GM18909 (cell line): ENCODE data around the gene ICOSLG.
"Not testable (repeated sequence)": the region's sequence is repeated elsewhere in the genome, so short reads cannot be mapped to it uniquely, and the experiment has no call there.

ENCODE experiments used
- ATAC-seq: cut with Tn5 transposase; IDR thresholded peaks from one replicate; pipeline ENCODE4 v1.9.1; 2021; ENCODE audit warnings: mild to moderate bottlenecking; ENCODE audit not compliant: unreplicated experiment, poor library complexity

Gene ICOSLG, protein sequence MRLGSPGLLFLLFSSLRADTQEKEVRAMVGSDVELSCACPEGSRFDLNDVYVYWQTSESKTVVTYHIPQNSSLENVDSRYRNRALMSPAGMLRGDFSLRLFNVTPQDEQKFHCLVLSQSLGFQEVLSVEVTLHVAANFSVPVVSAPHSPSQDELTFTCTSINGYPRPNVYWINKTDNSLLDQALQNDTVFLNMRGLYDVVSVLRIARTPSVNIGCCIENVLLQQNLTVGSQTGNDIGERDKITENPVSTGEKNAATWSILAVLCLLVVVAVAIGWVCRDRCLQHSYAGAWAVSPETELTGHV

DNA sequence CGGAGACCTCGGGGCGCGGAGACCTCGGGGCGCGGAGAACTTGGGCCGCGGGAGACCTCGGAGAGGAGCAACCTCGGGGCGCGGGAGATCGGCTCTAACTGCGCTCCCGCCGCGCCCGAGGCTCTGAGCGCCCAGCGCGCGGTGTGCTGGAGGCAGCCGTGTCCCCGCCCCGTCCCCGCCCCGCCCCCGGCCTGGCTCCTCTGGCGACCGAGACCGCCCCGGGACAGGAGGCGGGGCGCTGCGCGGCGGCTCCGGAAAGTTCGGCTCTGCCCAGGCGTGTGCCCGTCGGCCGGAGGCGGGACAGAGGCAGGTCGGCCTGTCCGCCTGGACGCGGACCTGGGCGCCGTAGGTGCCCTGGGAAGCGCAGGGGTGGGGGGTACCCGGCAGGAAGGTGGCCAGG, at the start of gene ICOSLG:
Gene ICOSLG (minus strand): TSS at position 102 of the 400 bp plus-strand sequence. CDS start 126 bp downstream, outside the sequence.
- ATAC-seq = peak; percentile 55

DNA sequence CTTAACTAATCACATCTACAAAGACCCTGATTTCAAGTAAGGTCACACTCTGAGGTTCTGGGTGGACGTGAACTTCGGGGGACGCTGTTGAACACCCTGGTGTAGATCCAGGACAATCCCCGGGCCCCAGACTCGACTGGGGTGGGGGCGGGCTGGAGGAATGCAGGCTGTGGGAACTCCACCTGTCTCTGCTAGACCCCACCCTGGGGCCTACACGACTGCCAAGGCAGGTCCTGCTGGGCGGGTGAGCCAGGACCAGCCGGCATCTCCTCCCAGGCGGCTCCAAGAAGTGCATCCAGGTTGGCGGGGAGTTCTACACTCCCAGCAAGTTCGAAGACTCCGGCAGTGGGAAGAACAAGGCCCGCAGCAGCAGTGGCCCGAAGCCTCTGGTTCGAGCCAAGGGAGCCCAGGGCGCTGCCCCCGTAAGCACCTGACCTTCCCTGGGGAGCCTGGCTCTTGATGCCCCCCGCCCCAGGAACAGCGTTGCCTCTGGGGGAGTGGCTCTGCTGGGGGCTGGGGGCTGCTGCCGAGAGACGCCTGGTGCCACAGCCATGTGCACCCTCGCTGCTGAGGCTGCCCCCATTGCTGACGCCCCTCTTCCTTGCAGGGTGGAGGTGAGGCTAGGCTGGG, 48.8 kb upstream of the ICOSLG start:
- ATAC-seq = no peak

DNA sequence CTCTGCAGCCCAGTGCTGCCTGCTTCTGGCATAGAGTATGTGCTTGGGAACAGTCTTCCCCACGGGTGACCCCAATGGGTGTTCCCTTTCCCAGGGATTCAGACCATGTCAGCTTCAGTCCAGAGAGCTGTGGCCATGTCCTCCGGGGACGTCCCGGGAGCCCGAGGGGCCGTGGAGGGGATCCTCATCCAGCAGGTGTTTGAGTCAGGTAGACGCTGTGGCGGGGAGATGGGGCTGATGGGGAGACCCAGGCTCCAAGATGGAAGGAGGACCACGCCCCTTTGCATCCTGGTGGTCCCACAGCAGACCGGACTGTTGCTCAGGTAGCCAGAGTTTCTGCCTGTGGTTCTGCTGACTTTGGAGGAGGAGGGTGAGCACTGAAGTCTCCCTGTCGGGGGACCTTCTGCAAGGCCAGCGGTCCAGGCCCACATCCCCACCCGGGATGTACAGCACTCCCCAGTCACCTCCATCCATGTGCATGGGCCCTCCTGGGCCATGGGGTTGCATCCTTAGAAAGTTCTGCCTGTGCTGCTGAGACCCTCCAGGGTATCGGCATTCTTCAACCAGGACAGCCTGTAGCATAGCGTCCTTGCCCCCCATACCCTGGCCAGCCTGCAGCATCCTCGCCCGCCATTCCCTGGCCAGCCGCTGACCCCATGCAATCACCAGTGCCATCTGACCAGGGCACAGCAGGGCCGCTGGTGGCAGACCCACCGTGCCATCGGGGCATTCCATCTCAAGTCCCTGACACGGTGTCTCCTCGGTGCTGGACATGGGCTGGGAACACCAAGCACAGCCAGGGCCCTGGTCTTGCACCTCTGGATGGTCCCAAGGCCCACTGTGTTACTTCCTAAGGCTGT, 47.7 kb upstream of the ICOSLG start:
- no peak for ATAC-seq

DNA sequence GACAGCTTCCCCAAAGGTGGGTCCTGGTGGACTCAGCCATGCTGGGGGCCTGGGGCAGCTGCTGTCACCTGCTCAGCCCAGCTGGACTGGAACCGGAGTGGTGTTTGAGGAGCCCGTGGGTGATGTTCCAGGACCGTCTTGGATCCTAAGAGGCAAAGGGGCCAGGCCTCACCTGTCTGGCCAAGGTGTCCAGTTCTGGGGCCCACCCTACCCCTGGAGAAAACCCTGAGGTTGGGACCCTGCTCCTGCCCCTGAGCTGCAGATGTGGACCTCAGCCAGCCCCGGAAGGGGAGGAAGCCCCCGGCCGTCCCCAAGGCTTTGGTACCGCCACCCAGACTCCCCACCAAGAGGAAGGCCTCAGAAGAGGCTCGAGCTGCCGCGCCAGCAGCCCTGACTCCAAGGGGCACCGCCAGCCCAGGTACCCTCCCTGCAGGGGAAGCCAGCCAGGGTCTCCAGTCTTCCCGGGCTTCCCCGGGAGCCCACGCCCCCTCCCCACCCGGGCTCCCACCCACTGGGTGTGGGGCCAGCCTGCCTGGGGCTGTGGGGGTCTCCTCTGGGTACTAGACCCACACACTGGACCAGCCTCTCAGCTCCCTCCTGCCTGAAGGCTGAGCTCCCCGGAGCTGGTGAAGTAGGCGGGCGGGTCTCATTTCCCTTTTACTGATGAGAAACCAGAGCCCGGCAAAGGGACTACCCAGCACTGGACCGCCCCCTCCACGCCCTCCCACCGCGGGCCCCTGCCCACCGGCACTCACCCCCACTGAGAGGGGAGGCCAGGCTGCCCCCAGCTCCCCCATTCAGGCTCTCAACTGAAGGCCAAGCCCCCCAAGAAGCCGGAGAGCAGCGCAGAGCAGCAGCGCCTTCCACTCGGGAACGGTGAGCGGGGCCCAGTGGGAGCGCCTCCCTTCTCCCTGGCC, 46.2 kb upstream of the ICOSLG start:
- ATAC-seq = no peak

DNA sequence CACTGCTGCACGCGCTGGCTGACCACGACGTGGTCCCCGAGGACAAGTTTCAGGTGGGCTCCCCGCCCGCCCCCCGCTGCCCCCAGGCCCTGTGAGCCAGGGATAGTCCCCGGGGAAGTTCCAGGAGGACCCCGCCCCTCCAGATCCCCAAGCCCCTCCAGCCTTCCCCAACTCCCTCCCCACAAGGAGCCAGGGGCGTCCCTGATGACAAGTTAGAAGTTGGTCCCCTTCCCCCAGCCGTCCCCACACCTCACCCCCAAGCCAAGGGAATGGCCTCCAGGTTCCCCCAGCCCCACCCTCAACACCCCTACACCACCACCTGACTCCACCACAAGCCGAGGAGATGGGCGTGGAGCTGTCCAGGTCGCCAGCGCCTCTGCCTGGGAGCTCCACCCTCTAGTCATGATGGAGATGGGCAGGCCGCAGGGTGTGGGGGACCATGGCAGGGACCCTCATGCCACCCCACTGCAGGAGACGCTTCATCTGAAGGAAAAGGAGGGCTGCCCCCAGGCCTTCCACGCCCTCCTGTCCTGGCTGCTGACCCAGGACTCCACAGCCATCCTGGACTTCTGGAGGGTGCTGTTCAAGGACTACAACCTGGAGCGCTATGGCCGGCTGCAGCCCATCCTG, 45.5 kb upstream of the ICOSLG start:
- ATAC-seq = no peak

DNA sequence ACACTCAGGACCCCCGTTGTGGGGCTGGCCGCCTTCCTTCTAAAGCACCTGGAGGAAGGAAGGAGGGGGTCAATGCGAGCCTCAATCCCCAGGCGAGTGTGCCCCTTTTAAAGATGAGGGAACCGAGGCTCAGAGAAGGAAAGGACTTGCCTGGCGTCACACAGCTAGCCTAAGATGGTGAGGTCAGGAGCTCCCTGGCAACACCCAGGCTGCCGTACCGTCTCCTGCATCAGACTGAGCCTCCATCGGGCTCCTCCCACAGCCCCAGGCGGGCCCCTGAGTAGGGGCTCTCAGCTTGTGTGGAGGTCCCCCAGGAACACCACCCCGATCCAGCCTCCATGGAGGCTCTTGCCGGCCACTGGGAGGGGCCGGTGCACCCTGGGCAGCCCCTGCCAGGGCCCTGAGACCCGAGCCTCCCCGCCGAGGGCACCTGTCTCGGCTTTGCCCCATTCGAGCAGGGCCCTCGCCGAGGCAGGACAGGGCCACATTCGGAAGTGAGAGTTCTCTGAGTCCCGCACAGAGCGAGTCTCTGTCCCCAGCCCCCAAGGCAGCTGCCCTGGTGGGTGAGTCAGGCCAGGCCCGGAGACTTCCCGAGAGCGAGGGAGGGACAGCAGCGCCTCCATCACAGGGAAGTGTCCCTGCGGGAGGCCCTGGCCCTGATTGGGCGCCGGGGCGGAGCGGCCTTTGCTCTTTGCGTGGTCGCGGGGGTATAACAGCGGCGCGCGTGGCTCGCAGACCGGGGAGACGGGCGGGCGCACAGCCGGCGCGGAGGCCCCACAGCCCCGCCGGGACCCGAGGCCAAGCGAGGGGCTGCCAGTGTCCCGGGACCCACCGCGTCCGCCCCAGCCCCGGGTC, 44.6 kb upstream of the ICOSLG start, which contains the start of gene AIRE:
Gene AIRE (plus strand): TSS at position 739 of the 855 bp plus-strand sequence. CDS start 131 bp downstream, outside the sequence.
- no peak for ATAC-seq

DNA sequence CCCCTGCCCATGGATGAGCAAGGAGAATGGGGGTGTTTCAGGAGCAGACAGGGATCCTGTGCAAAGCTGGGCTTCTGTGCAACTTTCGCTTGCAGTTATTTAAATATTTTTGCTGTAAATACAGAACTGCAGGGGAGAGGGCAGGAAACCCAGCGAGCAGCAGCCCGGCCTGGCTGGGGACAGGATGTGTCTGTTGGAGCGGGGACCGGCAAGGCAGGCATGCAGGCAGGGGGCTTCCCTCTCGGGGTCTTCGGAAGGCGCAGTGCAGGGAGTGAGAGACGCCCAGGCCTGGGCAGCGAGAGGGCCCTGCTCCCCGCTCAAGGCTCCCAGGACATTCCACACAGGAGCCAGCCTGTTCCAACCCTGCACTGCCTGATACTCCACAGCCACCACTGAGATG, 43.2 kb upstream of the ICOSLG start:
- no peak for ATAC-seq

DNA sequence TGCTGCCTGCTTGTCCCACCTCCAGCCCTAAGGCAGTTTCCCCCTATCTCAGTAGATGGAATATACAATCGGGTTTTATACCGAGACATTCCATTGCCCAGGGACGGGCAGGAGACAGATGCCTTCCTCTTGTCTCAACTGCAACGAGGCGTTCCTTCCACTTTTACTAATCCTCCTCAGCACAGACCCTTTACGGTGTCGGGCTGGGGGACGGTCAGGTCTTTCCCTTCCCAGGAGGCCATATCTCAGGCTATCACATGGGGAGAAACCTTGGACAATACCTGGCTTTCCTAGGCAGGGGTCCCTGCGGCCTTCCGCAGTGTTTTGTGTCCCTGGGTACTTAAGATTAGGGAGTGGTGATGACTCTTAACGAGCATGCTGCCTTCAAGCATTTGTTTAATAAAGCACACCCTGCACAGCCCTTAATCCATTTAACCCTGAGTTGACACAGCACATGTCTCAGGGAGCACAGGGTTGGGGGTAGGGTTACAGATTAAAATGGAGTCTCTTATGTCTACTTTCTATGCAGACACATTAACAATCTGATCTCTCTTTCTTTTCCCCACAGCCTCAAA, 42.6 kb upstream of the ICOSLG start:
- ATAC-seq = not testable (repeated sequence)

DNA sequence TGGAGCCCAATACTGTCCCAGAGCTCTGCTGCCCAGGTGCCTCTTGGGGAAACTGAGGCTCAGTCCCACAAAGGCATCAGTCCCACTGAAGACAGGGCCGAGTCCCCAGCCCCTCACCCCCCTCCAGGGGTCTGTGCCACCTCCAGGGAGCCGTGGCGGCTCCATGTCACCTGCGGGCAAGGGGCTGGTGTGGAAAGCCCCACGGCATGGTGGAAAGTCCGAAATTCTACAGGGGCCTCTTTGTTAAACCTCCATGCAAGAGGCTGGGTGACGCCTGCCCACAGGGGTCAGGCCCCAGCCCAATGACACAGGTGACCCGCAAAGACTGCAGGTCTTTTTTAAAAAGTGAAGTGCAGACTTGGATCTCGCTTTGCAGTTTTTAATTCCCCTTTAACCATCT, 41.6 kb upstream of the ICOSLG start:
- ATAC-seq = no peak

DNA sequence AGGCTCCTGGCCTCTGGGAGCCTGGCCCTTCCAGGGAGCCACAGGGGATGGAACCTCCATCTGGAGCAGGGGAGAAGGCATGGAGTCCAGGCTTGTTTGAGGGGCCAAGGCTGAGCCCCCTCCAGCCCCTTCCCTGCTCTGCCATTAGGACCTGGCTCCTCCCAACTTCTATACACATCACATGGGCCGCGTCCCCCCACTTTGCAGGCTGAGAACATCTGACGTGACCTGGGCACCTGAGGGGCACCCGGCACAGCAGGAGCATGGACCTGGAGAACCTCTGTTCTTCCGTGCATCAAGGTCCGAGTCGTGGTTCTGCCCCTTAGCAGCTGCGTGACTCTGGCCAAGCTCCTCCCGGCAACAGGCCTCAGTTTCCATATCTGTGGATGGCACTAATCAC, 41.1 kb upstream of the ICOSLG start:
- no peak for ATAC-seq

DNA sequence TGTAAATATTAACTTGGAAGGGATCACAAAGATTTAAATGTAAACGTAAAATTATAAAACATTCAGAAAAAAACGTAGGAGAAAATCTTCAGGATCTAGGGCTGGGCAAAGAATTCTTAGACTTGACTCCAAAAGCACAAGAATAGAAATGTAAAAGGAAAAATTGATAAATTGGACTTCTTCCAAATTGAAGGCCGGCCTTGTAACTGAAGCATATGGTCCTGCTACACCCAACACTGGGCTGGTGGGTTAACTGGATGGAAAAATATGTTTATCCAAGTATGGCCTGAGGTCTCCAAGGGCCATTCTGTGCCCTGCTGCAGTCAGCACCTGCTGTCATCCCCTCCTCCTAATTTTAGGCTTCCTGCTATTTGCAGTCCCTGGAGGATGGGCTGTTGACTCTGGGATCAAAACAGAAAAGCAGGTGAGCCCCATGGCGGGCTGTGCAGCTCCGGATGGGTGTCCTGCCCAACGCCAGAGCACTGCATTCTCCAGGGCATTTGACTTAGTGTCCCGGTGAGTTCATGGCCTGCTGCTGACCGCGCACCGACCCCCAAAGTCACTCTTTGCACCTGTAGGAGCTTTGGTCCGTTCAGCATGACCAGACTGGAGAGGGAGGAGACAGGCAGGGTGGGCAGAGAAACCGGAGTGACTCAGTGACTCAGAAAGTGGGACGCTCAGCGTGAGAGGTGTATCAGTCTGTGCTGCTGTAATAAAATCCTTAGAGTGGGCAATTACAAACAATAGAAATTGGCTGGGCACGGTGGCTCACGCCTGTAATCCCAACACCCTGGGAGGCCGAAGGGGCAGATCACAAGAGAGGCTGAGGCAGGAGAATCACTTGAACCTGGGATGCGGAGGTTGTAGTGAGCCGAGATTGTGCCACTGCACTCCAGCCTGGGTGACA, 38.9 kb upstream of the ICOSLG start:
- no peak for ATAC-seq

DNA sequence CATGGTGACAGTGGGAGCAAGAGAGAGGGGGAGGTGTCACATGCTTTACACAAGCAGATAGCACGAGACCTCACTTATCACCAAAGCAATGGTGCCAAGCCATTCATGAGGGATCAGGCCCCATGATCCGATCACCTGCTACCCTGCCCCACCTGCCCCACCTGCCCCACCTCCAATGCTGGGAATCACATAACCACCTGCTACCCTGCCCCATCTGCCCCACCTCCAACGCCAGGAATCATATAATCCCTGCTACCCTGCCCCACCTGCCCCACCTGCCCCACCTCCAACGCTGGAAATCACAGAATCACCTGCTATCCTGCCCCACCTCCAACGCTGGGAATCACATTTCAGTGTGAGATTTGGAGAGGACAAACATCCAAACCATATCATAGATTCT, 34.3 kb upstream of the ICOSLG start:
- no peak for ATAC-seq

DNA sequence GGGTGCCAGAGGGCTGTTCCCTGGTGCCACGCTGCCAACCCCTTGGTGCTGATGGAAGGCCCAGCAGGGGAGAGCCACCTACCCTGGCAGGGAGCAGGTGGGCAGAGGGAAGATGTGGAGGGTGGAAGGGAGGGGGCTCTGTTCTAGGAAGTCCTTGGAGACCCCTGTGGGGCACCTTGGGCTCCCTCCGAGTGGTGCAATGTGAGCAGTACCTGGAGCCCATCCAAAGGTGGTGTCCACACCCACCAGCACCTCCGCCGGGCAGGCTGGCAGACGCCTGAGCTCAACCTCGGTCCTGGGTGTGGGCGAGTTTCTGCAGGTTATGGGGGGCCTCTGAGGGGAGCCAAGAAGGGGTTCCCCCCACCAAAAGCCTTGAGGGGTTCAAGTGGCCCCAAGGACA, 32.3 kb upstream of the ICOSLG start:
- ATAC-seq = no peak

DNA sequence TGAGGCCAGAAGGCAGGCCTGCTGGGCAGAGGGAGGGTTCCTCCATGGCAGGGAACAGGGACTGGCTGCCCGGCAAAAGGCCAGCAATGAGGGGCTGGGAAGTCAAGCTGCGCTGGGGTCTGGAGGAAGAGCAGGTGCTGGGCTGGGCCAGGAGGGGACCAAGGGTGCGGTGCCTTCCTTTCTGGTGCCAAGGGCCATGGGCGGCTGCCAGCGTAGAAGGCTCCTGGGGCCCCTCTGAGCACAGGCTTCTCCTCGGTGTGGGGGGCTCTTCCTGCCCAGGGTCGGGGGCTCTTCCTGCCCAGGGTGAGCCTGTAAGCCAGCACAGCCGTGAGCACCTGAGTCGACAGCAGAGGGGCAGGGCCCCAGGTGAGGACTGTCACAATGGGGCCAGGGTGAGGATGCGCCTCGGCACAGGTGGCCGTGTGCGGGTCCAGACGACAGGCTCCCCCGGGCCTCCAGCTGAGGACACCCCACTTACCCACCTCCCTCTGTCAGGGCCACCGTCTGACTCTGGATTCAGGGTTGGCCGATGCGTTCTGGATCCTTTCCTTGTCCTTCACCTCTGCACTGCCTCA, 31.6 kb upstream of the ICOSLG start:
- ATAC-seq = no peak

DNA sequence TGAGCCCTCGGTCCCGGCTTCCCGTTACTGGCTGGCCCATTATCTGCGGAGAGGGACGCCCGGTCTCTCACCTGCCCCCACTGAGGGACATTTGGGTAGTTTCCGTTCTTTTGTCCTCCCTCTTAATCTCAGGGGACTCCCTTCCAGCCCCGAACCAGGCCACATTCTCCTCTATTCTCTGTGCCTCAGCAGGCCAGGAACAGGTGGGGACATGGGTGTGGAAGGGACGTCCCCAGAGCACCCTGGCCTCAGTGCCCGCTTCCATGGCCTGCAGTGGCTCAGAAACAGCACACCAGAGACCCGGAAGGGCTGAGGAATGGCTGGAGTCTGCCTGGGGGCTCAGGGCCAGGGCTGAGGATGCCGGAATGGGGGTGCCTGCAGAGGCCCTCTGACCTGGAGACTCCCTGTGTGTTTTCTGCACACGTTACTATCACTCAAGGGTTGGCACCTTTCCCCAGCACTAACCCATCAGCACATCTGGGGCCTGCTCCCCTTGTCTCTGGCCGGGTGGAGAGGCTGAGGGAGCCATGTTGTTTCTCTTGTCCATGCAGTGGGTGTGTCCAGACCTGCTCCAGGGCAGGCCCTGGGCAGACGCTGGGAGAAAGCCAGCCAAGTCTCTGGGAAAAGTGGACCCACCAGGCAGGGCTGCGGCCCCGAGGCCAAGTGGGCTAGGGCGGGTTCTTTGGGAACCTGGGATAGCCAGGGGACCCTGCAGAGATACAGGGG, 31.0 kb upstream of the ICOSLG start:
- ATAC-seq = no peak

DNA sequence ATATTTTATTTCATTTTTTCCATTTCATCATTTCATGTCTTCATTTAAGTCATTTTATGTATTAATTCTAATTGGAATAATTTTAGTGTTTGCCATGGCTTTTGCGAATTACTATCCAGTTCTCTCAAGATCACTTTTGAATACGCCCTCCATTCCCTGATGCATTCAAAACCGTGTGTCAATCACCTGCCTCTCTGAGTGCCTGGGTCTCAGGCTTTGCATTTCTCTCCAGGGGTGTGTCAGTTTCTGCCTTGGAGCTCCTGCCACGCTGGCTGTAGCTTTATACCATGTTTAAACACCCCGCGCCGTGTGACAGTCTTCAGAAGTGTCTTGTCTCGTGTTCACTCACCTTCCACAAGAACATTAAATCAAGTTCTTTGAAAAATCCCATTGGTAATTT, 28.3 kb upstream of the ICOSLG start:
- no peak for ATAC-seq
